IPS-11a (cell line): ENCODE results near the gene POTEJ.
A peak's percentile ranks its signal among the peaks of the same experiment; 100 is the strongest.
"Not testable (repeated sequence)": the region's sequence is repeated elsewhere in the genome, so short reads cannot be mapped to it uniquely, and the experiment has no call there.

Source experiments
- H3K4me3 ChIP-seq: one replicate; pipeline ENCODE4 v1.5.1; 2013; ENCODE audit warnings: low read depth, low read length, control low read depth

The POTEJ gene

GRCh38 chr2:130601648-130602302, 9.5 kb upstream of the POTEJ start:
- H3K4me3 ChIP-seq, result not testable (repeated sequence)

- not testable (repeated sequence) for H3K4me3 ChIP-seq
These were observed 2.8 kb upstream of the POTEJ start for GRCh38 chr2:130608276-130609001.

- H3K4me3 ChIP-seq, result not testable (repeated sequence)
These were observed 2.0 kb upstream of the POTEJ start for GRCh38 chr2:130609002-130609920.

DNA sequence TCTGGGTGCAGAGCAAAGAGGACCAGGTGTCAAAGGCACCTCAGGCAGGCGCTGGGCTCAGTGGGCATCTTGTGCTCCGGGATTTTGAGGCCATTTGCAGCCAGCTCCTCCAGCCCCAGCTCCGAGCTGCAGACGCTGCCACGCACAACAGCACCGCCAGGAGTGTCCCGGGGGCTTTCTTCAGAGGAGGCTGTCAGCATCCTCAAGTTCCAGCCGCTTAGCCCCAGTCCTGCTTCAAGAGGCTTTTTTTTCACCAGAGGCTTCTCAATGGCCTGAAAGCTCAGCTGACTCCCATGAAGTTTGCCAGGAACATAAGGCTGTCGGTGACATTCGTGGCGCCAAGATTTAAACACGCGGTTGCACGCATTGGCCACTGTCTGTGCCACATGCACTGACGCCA, 754 bp upstream of the POTEJ start:
- not testable (repeated sequence) for H3K4me3 ChIP-seq

GRCh38 chr2:130628784-130629475, 17.7 kb downstream of the POTEJ start:
- not testable (repeated sequence) for H3K4me3 ChIP-seq

- H3K4me3 ChIP-seq, result not testable (repeated sequence)
These were observed 27.7 kb downstream of the POTEJ start for GRCh38 chr2:130638973-130639372.

DNA sequence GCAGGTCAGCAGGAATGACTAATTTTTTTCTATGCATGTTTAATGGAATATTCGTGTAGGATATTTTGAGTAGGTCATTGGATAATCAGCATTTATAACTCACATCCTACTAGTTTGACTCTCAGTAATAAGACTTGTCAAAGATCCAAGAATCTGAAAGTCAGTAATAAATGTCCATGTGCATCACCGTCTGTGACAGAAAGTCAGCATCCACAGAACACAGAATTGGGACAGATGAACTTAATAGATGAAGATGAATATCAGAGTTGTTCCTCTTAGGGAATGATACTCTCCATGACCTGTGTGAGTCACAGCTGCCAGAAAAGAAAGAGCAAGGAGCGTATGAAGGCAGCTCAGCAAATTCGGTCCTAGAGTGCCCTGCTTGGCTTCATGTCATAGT, 30.4 kb downstream of the POTEJ start:
- not testable (repeated sequence) for H3K4me3 ChIP-seq

GRCh38 chr2:130649285-130649684, 38.0 kb downstream of the POTEJ start:
- not testable (repeated sequence) for H3K4me3 ChIP-seq

- not testable (repeated sequence) for H3K4me3 ChIP-seq
These were observed 53.3 kb downstream of the POTEJ start for GRCh38 chr2:130664506-130664905.

DNA sequence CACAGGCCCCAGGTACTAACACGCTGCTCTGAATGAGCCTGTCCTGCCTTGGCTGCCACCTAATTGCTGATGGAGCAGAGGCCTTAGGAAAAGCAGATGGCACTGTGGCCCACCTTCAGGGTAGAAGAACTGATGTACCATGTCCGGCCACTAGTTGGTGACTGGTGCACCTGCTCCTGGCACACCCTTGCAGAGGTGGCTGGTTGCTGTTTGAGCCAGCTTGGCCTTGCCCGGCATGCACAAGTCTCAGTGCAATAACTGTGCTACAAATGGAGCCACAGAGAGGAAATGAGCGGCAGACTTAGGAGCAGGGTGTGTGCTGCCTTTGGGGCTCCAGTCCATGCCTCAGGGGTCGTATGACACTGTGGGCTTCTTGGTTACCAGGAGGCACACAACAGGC, 54.4 kb downstream of the POTEJ start:
- H3K4me3 ChIP-seq, result not testable (repeated sequence)

DNA sequence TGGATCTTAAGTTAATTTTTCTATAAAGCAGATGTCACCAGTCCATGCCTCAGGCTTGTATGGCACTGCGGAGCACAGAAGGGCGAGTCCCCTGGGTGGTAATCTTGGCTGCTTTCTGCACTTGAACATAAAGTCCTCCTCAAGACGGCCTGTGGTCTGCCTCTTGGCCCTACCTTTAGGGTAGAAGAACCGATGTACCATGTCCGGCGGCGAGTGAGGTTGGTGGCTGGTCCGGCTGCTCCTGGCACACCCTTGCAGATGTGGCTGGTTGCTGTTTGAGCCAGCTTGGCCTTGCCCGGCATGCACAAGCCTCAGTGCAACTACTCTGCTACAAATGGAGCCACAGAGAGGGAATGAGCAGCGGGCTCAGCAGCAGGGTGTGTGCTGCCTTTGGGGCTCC, 56.3 kb downstream of the POTEJ start:
- H3K4me3 ChIP-seq, result not testable (repeated sequence)

DNA sequence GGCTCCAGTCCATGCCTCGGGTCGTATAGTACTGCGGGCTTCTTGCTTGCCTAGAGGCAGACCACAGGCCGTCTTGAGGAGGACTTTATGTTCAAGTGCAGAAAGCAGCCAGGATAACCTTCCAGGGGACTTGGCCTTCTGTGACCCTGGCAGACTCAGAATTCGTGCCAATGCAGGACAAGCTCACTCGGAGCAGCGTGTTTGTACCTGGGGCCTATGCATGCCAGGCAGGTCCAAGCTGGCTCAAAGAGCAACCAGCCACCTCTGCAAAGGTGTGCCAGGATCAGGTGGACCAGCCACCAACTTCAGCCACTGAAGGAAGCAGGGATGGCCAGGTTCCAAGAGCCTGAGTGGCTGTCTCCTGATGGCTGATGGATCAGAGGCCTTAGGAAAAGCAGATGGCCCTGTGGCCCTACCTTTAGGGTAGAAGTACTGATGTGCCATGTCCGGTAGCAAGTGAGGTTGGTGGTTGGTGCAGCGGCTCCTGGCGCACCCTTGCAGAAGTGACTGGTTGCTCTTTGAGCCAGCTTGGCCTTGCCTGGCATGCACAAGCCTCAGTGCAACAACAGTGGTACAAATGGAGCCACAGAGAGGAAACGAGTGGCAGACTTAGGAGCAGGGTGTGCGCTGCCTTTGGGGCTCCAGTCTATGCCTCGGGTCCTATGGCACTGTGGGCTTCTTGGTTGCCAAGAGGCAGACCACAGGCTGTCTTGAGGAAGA, 58.9 kb downstream of the POTEJ start:
- not testable (repeated sequence) for H3K4me3 ChIP-seq

DNA sequence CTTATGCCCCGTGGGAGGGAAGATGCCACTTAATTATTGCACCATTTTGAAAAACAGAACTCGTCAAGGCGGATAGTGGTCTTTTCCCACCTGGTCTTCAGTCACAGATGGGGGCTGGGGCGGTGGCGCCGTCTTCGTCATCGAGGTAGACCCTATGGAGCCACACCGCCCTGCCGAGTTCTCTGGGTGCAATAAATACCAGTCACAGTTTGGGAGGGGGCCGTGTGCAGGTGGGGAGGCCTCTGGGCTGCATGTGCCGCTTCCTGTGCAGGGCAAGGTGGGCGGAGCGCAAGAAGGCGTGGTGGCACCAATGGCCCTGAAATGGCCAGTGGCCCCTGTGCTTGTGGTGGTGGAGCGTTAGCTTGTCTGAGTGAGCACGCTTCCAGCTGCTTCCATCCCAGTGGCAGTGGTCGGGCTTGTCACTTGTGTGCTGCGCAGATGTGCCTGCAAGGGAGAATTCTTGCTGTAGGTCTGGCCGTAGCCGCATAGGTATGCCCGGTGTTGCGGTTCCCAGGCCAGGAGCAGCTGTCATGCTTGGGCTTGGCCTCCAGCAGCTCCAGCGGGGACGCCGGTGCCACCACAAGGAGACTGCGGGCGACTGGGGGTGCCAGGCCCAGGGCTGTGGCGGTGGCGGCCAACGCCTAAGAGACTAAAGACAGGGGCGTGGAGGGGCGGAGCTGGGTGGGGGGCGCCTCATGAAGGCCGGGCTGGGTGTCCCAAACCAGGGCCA, 81.0 kb downstream of the POTEJ start:
- not testable (repeated sequence) for H3K4me3 ChIP-seq

DNA sequence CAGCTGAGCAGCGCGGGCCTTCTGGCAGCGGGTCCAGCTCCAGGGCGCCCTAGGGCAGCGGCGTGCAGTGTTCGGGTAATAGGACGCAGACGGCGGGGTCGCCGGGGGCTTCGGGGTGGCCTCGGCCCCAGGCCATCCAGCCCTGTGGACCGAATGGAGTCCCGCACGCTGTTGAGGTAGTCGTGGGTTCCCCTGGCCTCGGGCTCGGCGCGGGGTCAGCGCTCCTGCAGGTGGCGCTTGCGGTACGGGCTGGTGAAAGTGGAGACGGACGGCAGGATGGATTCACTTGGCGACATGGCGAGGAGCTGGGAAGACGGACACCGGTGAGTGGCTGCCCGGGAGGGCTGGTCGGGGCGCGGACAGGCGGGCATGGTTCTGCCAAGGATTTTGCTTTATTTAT, 82.2 kb downstream of the POTEJ start:
- H3K4me3 ChIP-seq, result peak overlapping the region; percentile 6

DNA sequence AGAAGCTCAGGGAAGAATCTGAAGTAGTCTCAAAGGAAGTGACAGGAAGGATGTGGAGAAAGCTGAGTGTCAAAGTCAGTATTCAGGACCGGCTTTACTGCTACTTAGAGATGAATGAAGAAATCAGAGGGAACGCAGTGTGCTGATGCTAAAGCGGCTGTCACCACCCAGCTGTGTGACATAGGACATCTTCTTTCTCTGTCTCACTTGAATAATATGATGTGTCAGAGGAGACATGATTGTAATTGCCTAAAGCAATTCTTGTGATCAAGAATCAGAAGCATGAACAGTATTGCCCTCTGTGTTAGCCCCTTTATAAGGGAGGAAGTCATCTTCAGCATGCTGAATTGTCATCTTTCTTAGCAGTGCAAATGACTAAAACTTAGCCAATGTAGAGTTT, 92.0 kb downstream of the POTEJ start:
- H3K4me3 ChIP-seq, result not testable (repeated sequence)
